Osteocyte (in vitro differentiated cells): ENCODE results near the gene FAM83C. TPM values are rescaled to one million over a fixed set of nuclear protein-coding genes. Genes with fewer than 3 reads are reported as not detected.

ENCODE experiments used
- DNase-seq: peaks from one replicate; pipeline ENCODE4 v3.0.0; 2021; ENCODE audit warnings: mixed read lengths; ENCODE audit not compliant: unreplicated experiment; ENCODE audit errors: extremely low spot score
- H3K27ac Mint-ChIP-seq: one replicate; pipeline ENCODE4 v1.8.0; 2021; ENCODE audit warnings: mild to moderate bottlenecking, mixed read lengths; ENCODE audit not compliant: unreplicated experiment
- H3K27me3 Mint-ChIP-seq: one replicate; pipeline ENCODE4 v1.8.0; 2021; ENCODE audit warnings: mixed read lengths; ENCODE audit not compliant: unreplicated experiment
- H3K36me3 Mint-ChIP-seq: one replicate; pipeline ENCODE4 v1.8.0; 2021; ENCODE audit warnings: mixed read lengths; ENCODE audit not compliant: unreplicated experiment
- H3K4me1 Mint-ChIP-seq: one replicate; pipeline ENCODE4 v1.8.0; 2021; ENCODE audit warnings: mixed read lengths; ENCODE audit not compliant: unreplicated experiment
- H3K4me3 Mint-ChIP-seq: one replicate; pipeline ENCODE4 v1.8.0; 2021; ENCODE audit warnings: mild to moderate bottlenecking, moderate library complexity, mixed read lengths; ENCODE audit not compliant: unreplicated experiment
- H3K9me3 Mint-ChIP-seq: one replicate; pipeline ENCODE4 v1.8.0; 2021; ENCODE audit warnings: mixed read lengths; ENCODE audit not compliant: unreplicated experiment
- total RNA-seq: library from RNA; stranded (reverse); gene quantifications from 2 replicates; pipeline ENCODE4 v1.2.1, GENCODE V29; 2021
- TF ChIP-seq, protein P1 (sequence below): fragments of 200-600 bp; sonication (generic); IDR thresholded peaks from 2 replicates; pipeline ENCODE4 v1.5.0; 2021; ENCODE audit warnings: antibody characterized with exemption, mild to moderate bottlenecking, moderate library complexity

The FAM83C gene
- total RNA-seq, 1 donor from 2014 or later, result not detected

DNA sequence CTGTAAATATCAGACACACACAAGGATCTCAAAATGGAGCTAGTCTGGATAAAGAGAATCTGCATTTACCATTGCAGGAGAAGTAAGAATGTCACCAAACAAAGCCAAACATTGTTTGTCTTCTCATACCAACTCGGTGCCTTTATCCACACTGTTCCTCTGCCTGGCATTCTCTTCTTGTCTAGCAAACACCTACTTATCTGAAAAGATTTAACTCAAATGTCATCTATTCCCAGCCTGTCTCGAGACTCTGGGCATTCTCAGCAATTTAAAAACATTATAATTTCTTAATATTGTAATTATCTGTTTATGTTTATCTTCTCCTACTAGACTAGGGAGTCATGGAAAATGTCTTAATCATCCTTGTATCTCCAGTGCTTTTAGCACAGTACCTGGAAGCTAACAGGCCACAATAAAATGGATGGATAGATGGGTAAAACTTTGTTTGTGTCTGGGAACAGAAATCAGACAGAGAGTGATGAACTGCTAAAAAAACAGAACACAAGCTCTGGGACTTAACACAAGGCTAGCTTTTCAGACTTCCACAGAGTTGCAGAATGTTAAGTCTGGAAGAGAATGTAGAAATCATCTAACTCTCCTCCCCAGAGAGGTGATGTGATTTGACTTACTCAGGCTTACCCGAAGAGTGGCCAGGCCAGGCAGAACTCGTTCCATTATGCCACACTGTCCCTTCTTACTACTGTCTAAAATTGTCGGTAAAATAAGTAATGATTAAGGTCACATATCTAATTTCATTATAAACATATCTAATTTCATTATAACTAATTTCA, 42.3 kb upstream of the FAM83C start:
- no peak for DNase-seq
- H3K9me3 Mint-ChIP-seq, result no peaks in the 10 kb centered on the region
- peak overlapping the region; percentile 55 for H3K27ac Mint-ChIP-seq
- peaks cover 6% of the 10 kb centered on the region for H3K36me3 Mint-ChIP-seq
- no peaks in the 10 kb centered on the region for H3K27me3 Mint-ChIP-seq
- TF ChIP-seq, protein P1, sequence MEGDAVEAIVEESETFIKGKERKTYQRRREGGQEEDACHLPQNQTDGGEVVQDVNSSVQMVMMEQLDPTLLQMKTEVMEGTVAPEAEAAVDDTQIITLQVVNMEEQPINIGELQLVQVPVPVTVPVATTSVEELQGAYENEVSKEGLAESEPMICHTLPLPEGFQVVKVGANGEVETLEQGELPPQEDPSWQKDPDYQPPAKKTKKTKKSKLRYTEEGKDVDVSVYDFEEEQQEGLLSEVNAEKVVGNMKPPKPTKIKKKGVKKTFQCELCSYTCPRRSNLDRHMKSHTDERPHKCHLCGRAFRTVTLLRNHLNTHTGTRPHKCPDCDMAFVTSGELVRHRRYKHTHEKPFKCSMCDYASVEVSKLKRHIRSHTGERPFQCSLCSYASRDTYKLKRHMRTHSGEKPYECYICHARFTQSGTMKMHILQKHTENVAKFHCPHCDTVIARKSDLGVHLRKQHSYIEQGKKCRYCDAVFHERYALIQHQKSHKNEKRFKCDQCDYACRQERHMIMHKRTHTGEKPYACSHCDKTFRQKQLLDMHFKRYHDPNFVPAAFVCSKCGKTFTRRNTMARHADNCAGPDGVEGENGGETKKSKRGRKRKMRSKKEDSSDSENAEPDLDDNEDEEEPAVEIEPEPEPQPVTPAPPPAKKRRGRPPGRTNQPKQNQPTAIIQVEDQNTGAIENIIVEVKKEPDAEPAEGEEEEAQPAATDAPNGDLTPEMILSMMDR, result no peak
- H3K4me3 Mint-ChIP-seq, result no peak overlapping the region
- H3K4me1 Mint-ChIP-seq, result peaks cover 58% of the 10 kb centered on the region

DNA sequence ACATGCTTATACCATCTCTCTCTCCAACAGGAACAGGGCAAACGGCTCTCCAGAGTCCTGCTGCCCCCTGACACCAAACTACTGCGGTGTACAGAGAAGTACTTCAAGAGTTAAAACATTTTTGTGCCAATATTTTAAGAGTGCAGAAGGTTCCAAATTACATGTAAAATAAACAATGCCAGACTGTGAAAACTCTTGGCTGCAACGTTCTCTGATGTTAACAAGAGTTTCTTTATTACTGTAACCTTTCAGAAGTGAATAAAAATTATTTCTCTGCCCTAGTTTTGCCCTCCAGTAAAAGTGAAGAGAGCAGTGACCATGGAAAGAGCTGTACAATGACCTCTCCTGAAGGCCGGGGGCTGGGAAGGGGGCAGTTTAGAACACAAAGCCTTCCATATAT, 41.4 kb upstream of the FAM83C start:
- no peak for DNase-seq
- Mint-ChIP-seq H3K4me3 (no peak overlapping the region), H3K4me1 (peaks cover 55% of the 10 kb centered on the region), H3K36me3 (peaks cover 8% of the 10 kb centered on the region), H3K27me3 (no peaks in the 10 kb centered on the region), H3K9me3 (no peaks in the 10 kb centered on the region), H3K27ac (peak overlapping the region; percentile 55)
- TF ChIP-seq, protein P1, result no peak

DNA sequence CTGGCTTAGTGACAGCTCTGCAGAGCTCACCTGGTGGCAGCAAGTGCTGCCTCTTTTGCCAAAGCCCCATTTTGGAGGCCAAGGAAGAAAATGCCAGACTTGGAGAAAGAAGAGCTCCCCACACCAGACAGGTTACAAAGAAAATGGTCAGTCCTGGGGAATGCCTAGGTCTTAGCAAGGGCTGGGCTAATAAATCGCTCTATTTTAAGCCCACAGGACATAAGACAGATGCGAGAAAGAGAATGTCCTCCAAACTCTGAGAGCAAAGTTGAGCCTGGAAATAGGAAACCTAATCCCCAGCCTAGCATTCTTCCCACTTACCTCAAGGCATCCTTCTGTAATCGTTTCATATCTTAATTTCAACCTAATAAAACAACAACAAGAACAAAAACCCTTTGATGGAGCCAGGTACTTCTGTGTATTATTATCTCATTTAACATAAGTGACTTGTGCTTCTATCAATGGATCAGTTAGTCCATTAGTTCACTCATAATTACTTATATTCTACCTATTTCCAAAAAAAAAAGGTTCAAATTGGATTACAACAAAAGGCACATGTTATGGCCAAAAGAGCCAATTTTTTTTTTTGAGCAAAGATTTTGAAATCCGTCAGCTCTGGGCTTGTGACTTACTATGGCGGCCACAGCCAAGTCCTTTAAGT, 40.4 kb upstream of the FAM83C start:
- Mint-ChIP-seq H3K36me3 (peaks cover 6% of the 10 kb centered on the region), H3K9me3 (no peaks in the 10 kb centered on the region), H3K27me3 (no peaks in the 10 kb centered on the region), H3K27ac (no peak overlapping the region), H3K4me1 (peaks cover 46% of the 10 kb centered on the region), H3K4me3 (no peak overlapping the region)
- TF ChIP-seq, protein P1, result no peak
- no peak for DNase-seq

DNA sequence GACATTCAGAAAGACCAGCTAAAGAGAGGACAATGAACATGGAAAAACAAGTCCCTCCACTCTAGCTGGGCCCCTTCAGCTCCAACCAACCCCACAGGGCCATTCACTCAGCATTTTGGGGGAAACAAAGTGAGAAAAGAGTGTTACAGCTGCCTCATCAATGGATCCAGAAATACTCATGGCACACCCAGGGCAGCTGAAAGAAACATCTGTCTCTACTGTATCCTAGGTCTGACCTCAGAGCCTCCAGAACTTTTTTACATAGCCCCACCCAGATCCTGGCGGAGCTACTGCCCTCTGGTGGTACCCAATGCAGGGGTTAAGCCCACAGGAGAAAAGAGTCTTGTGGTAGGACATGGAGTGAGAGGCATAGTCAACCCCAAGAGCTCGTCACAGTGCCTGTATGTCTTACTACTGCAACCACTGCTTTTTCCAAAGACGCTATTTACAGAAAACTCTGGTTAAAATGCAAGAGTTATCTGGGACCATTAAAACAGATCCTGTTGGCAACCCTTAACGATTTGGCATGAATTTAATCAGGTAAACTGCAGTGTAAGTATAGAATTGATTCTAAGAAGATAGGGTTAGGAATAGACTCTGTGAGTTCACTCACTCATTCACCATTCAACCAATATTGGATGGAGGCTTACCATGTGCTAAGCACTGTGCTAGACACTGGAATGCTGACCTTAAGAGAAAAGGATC, 37.4 kb upstream of the FAM83C start:
- Mint-ChIP-seq H3K36me3 (peaks cover 6% of the 10 kb centered on the region), H3K4me1 (peaks cover 62% of the 10 kb centered on the region), H3K27me3 (no peaks in the 10 kb centered on the region), H3K27ac (no peak overlapping the region), H3K9me3 (no peaks in the 10 kb centered on the region), H3K4me3 (no peak overlapping the region)
- TF ChIP-seq, protein P1, result peak; percentile 36
- DNase-seq, result no peak

DNA sequence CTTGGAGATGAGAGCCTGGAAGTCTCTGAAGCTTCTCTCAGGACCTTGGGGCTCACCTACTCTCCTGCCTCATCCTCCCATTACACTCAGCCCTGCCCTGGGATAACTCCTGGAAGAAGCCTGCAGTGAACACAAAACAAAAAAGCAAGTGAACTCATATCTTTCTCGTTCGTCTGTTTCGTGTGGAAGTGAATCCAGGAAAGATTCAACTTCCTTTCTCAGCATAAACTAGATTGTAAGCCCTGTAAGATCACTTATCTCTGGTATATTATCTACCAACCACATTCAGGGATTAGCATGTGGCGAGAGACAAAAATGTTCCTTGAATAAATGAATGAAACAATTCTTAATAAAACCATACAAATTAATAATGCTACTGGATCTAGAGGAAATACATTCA, 36.5 kb upstream of the FAM83C start:
- TF ChIP-seq, protein P1, result no peak
- H3K36me3 Mint-ChIP-seq, result peaks cover 6% of the 10 kb centered on the region
- H3K4me1 Mint-ChIP-seq, result peaks cover 54% of the 10 kb centered on the region
- DNase-seq, result no peak
- no peak overlapping the region for H3K27ac Mint-ChIP-seq
- H3K27me3 Mint-ChIP-seq, result no peaks in the 10 kb centered on the region
- no peak overlapping the region for H3K4me3 Mint-ChIP-seq
- H3K9me3 Mint-ChIP-seq, result no peaks in the 10 kb centered on the region
